K562 (cell line): ENCODE data around the gene RNASEH1. TPM values are rescaled to one million over a fixed set of nuclear protein-coding genes. Genes with fewer than 3 reads are reported as not detected.

Experiments
- CHD4 ChIP-seq: fragments of 200-600 bp; sonication (generic); IDR thresholded peaks from 3 replicates; pipeline ENCODE4 v1.6.1; 2012; ENCODE audit warnings: low read depth, mild to moderate bottlenecking, mixed read lengths, low read length, inconsistent platforms; ENCODE audit not compliant: insufficient read depth, insufficient replicate concordance, poor library complexity, severe bottlenecking
- EGR1 ChIP-seq: fragments of 450-650 bp; conservative IDR thresholded peaks from 2 replicates; pipeline ENCODE4 v1.6.1; 2017; ENCODE audit warnings: mild to moderate bottlenecking
- GTF3C2 ChIP-seq: IDR thresholded peaks from 3 replicates; pipeline ENCODE4 v1.6.1; 2011; ENCODE audit warnings: borderline replicate concordance, mild to moderate bottlenecking, moderate library complexity; ENCODE audit not compliant: insufficient read length; ENCODE audit errors: extremely low read depth
- IRF9 ChIP-seq: fragments of 450-650 bp; IDR thresholded peaks from 2 replicates; pipeline ENCODE4 v1.6.1; 2016; ENCODE audit warnings: missing biosample characterization, missing genetic modification characterization
- MCM7 ChIP-seq, 2 experiments: fragments of 450-650 bp; IDR thresholded peaks; 2 replicates each; pipeline ENCODE4 v1.6.1; 2016 to 2018
- NBN ChIP-seq: fragments of 450-650 bp; IDR thresholded peaks from 2 replicates; pipeline ENCODE4 v1.6.1; 2016; ENCODE audit warnings: low read depth, mild to moderate bottlenecking
- NFYB ChIP-seq: IDR thresholded peaks from 2 replicates; pipeline ENCODE4 v1.6.1; 2011; ENCODE audit warnings: mild to moderate bottlenecking, moderate library complexity; ENCODE audit not compliant: insufficient read length; ENCODE audit errors: extremely low read depth
- OTX1 ChIP-seq: fragments of 450-650 bp; formaldehyde crosslinking; IDR thresholded peaks from 2 replicates; pipeline ENCODE4 v1.4.0; 2022; ENCODE audit warnings: mild to moderate bottlenecking
- PKNOX1 ChIP-seq: fragments of 450-650 bp; IDR thresholded peaks from 2 replicates; pipeline ENCODE4 v1.6.1; 2016
- PREB ChIP-seq: sonication (generic); formaldehyde crosslinking; IDR thresholded peaks from 2 replicates; pipeline ENCODE4 v1.8.1; 2023; ENCODE audit warnings: mild to moderate bottlenecking, missing genetic modification reagents
- RBFOX2 ChIP-seq: fragments of 200-400 bp; formaldehyde crosslinking; IDR thresholded peaks from 2 replicates; pipeline ENCODE4 v1.6.1; 2017; ENCODE audit warnings: low read depth, mild to moderate bottlenecking, low read length, moderate library complexity
- RBM17 ChIP-seq: fragments of 200-400 bp; formaldehyde crosslinking; IDR thresholded peaks from 2 replicates; pipeline ENCODE4 v1.6.1; 2017; ENCODE audit warnings: low read depth, mild to moderate bottlenecking, low read length, borderline replicate concordance
- SETDB1 ChIP-seq: IDR thresholded peaks from one replicate; pipeline ENCODE4 v1.6.1; 2012; ENCODE audit warnings: low read length, control low read depth, inconsistent platforms
- SMARCB1 ChIP-seq: IDR thresholded peaks from 2 replicates; pipeline ENCODE4 v1.6.1; 2011; ENCODE audit warnings: improper control_type of control experiment, low read depth; ENCODE audit not compliant: insufficient read length
- SNIP1 ChIP-seq: fragments of 450-650 bp; IDR thresholded peaks from 2 replicates; pipeline ENCODE4 v1.7.1; 2017; ENCODE audit warnings: low read depth, mild to moderate bottlenecking
- SNRNP70 ChIP-seq: fragments of 200-400 bp; formaldehyde crosslinking; optimal IDR thresholded peaks from 2 replicates; pipeline ENCODE3; 2017; ENCODE audit warnings: low read depth, low read length
- STAG1 ChIP-seq: sonication (generic); formaldehyde crosslinking; IDR thresholded peaks from 2 replicates; pipeline ENCODE4 v1.5.0; 2020; ENCODE audit warnings: missing genetic modification reagents, borderline replicate concordance
- ZNF143 ChIP-seq: sonication (generic); formaldehyde crosslinking; IDR thresholded peaks from 2 replicates; pipeline ENCODE4 v1.9.0; 2022; ENCODE audit warnings: mild to moderate bottlenecking, missing genetic modification reagents
- ZNF217 ChIP-seq: sonication (generic); formaldehyde crosslinking; IDR thresholded peaks from 2 replicates; pipeline ENCODE4 v1.8.0; 2022; ENCODE audit warnings: mild to moderate bottlenecking, missing genetic modification reagents
- ZNF23 ChIP-seq: fragments of 250-450 bp; sonication (Bioruptor Pico); IDR thresholded peaks from 2 replicates; pipeline ENCODE4 v1.4.0; 2020; ENCODE audit warnings: mild to moderate bottlenecking
- ZNF696 ChIP-seq: fragments of 250-450 bp; sonication (Bioruptor Pico); conservative IDR thresholded peaks from 2 replicates; pipeline ENCODE4 v1.4.0; 2020; ENCODE audit warnings: mild to moderate bottlenecking, moderate library complexity
- ZNF764 ChIP-seq: fragments of 250-450 bp; sonication (Bioruptor Pico); IDR thresholded peaks from 2 replicates; pipeline ENCODE4 v1.4.0; 2020; ENCODE audit warnings: low read depth, mild to moderate bottlenecking, moderate library complexity
- ZSCAN29 ChIP-seq: fragments of 450-650 bp; IDR thresholded peaks from 2 replicates; pipeline ENCODE4 v1.6.1; 2017
- polyA plus RNA-seq, 8 experiments: library from polyadenylated mRNA; depleted of rRNA in 4 of 8; stranded (reverse) in 5 of 8; unstranded in 3 of 8; fragments of >200 nt; fragmentation: Nextera tagmentation in 2 of 8; fragmentation: Illumina TruSeq in 1 of 8; extraction: Ambion mirVana in 2 of 8; extraction: Trizol in 1 of 8; gene quantifications; 2 replicates each; pipeline versions ENCODE4 v1.2.1 to v1.2.3, GENCODE V29; 2011 to 2014; ENCODE audit warnings: inconsistent platforms in 1 of 8, missing spikeins in 1 of 8
- total RNA-seq, 7 experiments: library from RNA; depleted of rRNA in 6 of 7; stranded (reverse); fragments of >200 nt in 6 of 7; fragmentation: Illumina TruSeq in 2 of 7; extraction: Trizol in 2 of 7; gene quantifications; 2 replicates each; pipeline versions ENCODE4 v1.2.1 to v1.2.3, GENCODE V29; 2011 to 2021; ENCODE audit warnings: low replicate concordance in 1 of 7

The RNASEH1 gene
- total and polyA plus RNA-seq, 9 of the 15 experiments (the other 6 are each of a cell fraction or from before 2014, with no cell fraction given), result 25.7 to 47.5 (median 42.8) TPM

- TF ChIP-seq IRF9 (tag) (no peak), NBN (no peak), ZSCAN29 (no peak), RBFOX2 (peak; percentile 75), SNIP1 (no peak), EGR1 (no peak), ZNF764 (CRISPR knock-in tag) (no peak), OTX1 (CRISPR knock-in tag) (no peak), SNRNP70 (no peak), ZNF143 (CRISPR knock-in tag) (no peak), PREB (CRISPR knock-in tag) (no peak), MCM7 (IDR thresholded peaks at IDR 0.05) (no peak), PKNOX1 (peak; percentile 23; the same call in 1 of the 2 replicates), STAG1 (CRISPR knock-in tag) (no peak), SETDB1 (no peak), ZNF696 (no peak), ZNF217 (CRISPR knock-in tag) (no peak), CHD4 (no peak), SMARCB1 (no peak), RBM17 (no peak), NFYB (no peak), GTF3C2 (no peak), ZNF23 (CRISPR knock-in tag) (no peak)
Observed at GRCh38 chr2:3594493-3595281, 36.6 kb upstream of the RNASEH1 start, which contains the start of gene COLEC11 (continued).
